Measurements from ENCODE around the gene HEMGN.

- no peak for TF ChIP-seq CTCF (IDR thresholded peaks at IDR 0.05)
- no peak for TF ChIP-seq POLR2A (IDR thresholded peaks at IDR 0.05)
Measured at GRCh38 chr9:97941323-97941722, 3.4 kb upstream of the HEMGN start.
